Measurements from ENCODE around the gene FBN2.
A peak's percentile ranks its signal among the peaks of the same experiment; 100 is the strongest.

The FBN2 gene

DNA sequence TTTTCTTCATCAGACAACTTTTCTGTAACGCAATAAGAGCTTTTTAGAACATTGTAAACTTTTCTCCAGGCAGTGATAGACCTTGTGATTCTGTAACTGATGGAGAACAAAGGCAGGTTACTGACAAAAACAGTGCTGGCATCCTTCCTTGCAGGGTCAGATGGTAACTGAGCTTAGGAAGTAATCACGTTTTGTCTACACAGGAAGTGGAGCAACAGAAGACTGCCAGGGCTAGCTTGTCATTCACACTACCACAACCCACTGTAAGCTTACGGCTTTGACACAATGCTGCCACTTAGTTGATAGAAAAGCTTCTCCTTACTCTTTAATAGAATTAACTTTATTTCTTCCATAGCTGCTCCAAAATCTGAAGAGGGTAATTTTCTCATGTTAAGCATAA lies 46.8 kb downstream of the FBN2 start:
- H3K27ac ChIP-seq: no peak overlapping the region
- H3K27me3 ChIP-seq: no peaks in the 10 kb centered on the region
- peaks cover 0 to 15% (median 6%) of the 10 kb centered on the region in 11 experiments; a peak in 10 of 22 replicates for H3K9me3 ChIP-seq (replicated peaks in 1 of 11)
- H3K36me3 ChIP-seq: no peaks in the 10 kb centered on the region
- TF ChIP-seq Cebpa-rat (IDR thresholded peaks at IDR 0.05): no peak
- H3K9ac ChIP-seq: no peak overlapping the region
- no peak overlapping the region for H3K4me3 ChIP-seq
- 0 out of 20 replicates have a peak, but pooled peaks cover 0 to 6% (median 0%) of the 10 kb centered on the region in 10 experiments for H3K4me1 ChIP-seq
- H4K20me1 ChIP-seq: no peaks in the 10 kb centered on the region
- peak overlapping the region in 1 of 11 experiments; percentile 15; a peak in 1 of 22 replicates for H3K4me2 ChIP-seq

DNA sequence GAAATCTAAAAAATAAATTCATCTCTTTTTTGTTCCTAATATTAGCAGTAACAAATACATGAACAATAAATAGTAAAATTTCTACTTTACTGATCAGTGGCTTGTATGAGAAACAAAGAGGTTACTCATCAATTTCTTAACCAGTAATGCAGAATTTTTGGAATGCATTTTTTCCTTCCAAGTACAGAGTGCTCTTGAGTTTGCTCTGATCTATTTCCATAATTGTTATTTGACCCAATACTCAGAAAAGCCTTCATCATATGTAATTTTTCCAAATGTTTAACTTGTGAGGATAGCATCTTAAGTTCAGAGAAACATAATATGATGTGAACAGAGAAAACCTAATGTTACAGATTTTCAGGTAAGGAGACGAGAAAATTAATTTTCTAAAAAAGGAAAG lies 47.3 kb downstream of the FBN2 start:
- H3K9ac ChIP-seq: no peak overlapping the region
- H3K36me3 ChIP-seq: no peaks in the 10 kb centered on the region
- no peaks in the 10 kb centered on the region for H4K20me1 ChIP-seq
- H3K4me2 ChIP-seq: no peak overlapping the region
- 0 out of 20 replicates have a peak, but pooled peaks cover 0 to 6% (median 0%) of the 10 kb centered on the region in 10 experiments for H3K4me1 ChIP-seq
- H3K9me3 ChIP-seq (replicated peaks in 1 of 11): peaks cover 0 to 15% (median 6%) of the 10 kb centered on the region in 11 experiments; a peak in 10 of 22 replicates
- no peak overlapping the region for H3K27ac ChIP-seq
- H3K4me3 ChIP-seq: no peak overlapping the region
- no peak for TF ChIP-seq Cebpa-rat (IDR thresholded peaks at IDR 0.05)
- no peaks in the 10 kb centered on the region for H3K27me3 ChIP-seq

DNA sequence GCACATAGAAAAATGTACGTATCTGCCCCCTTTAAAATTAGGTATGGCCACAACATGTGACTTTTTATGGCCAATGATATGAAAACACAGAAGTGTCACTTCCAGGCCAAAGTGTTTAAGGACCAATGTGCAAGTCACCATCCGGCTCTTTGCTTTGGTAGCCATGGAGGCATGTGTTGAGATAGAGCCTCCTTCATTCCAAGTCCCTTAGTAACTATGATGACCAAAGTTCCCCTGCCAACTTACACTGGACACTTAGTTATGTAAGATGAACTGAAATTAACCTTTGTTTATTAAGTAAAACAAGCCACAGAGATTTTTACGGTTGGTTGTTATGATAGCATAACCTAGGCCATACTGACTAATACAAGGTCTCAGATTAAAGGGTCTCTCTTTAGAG lies 51.0 kb downstream of the FBN2 start:
- Histone ChIP-seq H4K20me1 (no peaks in the 10 kb centered on the region), H3K27me3 (no peaks in the 10 kb centered on the region), H3K27ac (no peak overlapping the region), H3K4me2 (no peak overlapping the region), H3K4me3 (no peak overlapping the region), H3K4me1 (0 out of 20 replicates have a peak, but pooled peaks cover 0 to 6% (median 0%) of the 10 kb centered on the region in 10 experiments), H3K9ac (no peak overlapping the region), H3K9me3 (replicated peaks in 1 of 11) (no peaks in the 10 kb centered on the region), H3K36me3 (no peaks in the 10 kb centered on the region)
- TF ChIP-seq Cebpa-rat (IDR thresholded peaks at IDR 0.05): no peak

DNA sequence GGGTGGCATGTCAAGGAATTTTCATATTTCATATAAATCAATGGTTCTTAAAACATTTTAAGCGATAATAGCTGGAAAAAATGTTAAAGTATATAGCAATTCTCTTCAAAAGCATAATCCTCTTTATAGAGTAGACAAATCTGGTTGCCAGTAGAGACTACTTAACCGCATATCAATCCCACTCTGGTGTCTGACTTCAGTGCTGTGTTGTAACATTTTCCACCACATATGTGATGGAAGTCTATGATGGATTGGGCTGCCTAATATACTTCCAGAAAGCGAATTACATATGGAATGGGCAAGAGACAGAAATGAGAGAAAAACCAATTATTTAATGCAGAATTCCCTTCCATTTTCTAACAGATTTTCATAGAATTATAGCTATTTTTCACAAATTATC lies 54.3 kb downstream of the FBN2 start:
- Histone ChIP-seq H3K27ac (no peak overlapping the region), H3K4me3 (no peak overlapping the region), H3K4me2 (no peak overlapping the region), H4K20me1 (no peaks in the 10 kb centered on the region), H3K27me3 (no peaks in the 10 kb centered on the region), H3K9me3 (replicated peaks in 1 of 11) (no peaks in the 10 kb centered on the region), H3K36me3 (no peaks in the 10 kb centered on the region), H3K9ac (no peak overlapping the region), H3K4me1 (peaks cover 0 to 1% (median 0%) of the 10 kb centered on the region in 10 experiments; a peak in 1 of 20 replicates)
- TF ChIP-seq Cebpa-rat (IDR thresholded peaks at IDR 0.05): no peak

DNA sequence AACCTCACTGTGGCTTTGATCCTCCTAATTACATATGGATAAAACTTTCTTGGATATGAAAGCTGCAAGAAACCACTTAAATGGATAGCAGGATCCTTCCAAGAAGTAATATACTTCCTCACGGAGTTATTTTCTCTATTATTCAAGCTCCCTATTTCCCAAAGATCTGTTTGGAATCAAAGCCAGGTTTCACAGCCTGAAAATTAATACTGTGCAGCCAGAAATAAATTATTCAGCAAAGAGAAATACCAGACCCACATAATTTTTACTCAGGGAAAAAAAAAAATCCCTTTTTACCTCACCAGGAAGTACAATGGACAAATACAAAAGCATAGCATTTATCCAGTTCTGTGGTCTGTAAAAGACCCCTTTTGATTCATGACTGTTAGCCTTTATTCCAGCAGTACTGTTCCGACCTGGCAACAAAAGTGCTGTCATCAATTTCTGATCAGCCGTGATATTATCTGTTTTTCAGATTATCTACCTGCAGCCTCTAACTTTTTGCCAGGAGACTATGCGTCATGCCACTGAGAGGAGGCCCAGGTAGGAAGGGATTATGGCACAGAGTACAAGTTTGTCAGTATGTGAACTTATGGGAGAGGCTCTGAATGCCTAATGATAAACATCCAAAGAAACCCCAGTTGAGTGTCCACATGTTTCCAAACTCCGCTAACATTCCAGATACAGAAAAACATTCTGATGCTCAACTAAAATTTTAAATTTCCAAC lies 57.0 kb downstream of the FBN2 start:
- Histone ChIP-seq H3K9ac (no peak overlapping the region), H3K4me3 (no peak overlapping the region), H3K4me1 (peaks cover 0 to 23% (median 15%) of the 10 kb centered on the region in 10 experiments; a peak in 12 of 20 replicates), H3K4me2 (no peak overlapping the region), H3K9me3 (replicated peaks in 1 of 11) (no peaks in the 10 kb centered on the region), H3K36me3 (no peaks in the 10 kb centered on the region), H3K27me3 (no peaks in the 10 kb centered on the region), H4K20me1 (no peaks in the 10 kb centered on the region), H3K27ac (no peak overlapping the region)
- TF ChIP-seq Cebpa-rat (IDR thresholded peaks at IDR 0.05): no peak

DNA sequence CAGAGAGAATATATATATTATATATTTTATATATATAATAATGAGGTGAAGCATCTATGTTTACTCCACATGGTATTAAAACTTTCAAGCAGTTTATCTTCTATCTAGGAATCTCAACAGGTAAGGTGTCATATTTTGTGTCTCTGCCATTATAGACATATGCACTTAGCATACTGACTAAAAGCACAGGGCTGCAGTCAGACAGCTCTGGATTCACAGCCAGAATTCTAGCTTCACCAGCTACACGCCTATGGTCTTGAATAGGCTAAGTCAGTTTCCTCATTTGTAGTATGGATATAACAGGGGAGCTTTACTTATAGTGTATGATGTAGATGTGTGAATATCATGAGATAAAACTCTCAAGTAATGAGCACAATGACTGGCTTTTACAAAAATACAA lies 57.9 kb downstream of the FBN2 start:
- Histone ChIP-seq H3K27me3 (no peaks in the 10 kb centered on the region), H3K4me2 (no peak overlapping the region), H3K9me3 (replicated peaks in 1 of 11) (no peaks in the 10 kb centered on the region), H3K27ac (no peak overlapping the region), H3K4me1 (peaks cover 0 to 23% (median 15%) of the 10 kb centered on the region in 10 experiments; a peak in 12 of 20 replicates), H4K20me1 (no peaks in the 10 kb centered on the region), H3K4me3 (no peak overlapping the region), H3K36me3 (no peaks in the 10 kb centered on the region), H3K9ac (no peak overlapping the region)
- no peak for TF ChIP-seq Cebpa-rat (IDR thresholded peaks at IDR 0.05)

DNA sequence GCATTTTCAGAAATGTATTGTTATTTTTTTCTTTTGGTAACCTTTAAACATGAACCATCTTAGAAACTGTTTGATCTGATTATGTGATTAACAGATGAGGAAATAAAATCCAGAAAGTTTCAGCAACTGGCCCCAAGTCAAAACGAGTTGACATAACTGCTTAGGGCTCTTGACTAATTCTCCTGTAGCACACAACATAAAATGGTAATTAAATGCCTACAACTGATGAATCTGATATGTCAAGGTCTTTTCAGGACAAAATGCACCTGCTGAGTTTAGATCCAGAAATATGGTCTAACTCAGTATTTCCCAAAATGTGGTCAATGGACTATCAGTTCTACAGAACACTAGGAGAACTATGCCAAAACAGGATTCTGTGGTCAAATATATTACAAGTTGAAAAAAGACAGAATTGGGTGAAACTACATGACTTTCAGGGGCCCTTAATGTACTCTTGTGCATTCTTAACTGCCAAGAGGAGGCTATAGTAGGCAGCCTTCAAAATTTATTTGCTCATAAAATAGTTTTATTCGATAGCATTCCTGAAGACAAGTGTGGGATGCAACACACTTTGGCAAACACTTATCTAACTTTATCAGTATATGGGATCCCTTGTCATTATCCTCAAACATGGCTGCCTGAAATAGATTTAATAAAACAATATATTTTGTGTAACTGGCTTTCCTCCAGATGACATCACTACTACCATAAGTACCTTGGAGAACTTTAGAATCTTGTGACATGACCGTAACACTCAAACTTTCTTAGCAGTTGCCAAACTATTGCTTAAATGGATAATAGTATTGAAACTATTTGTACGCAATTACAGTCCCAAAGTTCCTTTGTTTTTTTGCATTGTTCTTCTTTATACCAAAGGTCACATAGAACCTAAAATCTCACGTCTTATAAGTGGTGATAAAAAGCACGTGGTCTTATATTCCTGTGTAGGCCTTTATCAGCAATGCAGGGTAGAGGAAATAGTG lies 59.4 kb downstream of the FBN2 start:
- Histone ChIP-seq H3K4me3 (no peak overlapping the region), H3K4me1 (peaks cover 0 to 23% (median 15%) of the 10 kb centered on the region in 10 experiments; a peak in 12 of 20 replicates), H3K9ac (no peak overlapping the region), H3K36me3 (no peaks in the 10 kb centered on the region), H3K9me3 (replicated peaks in 1 of 11) (no peaks in the 10 kb centered on the region), H3K27ac (no peak overlapping the region), H3K27me3 (no peaks in the 10 kb centered on the region), H3K4me2 (peak overlapping the region in 7 of 11 experiments; percentile 18 to 74 (median 50); a peak in 12 of 22 replicates), H4K20me1 (no peaks in the 10 kb centered on the region)
- no peak for TF ChIP-seq Cebpa-rat (IDR thresholded peaks at IDR 0.05)

DNA sequence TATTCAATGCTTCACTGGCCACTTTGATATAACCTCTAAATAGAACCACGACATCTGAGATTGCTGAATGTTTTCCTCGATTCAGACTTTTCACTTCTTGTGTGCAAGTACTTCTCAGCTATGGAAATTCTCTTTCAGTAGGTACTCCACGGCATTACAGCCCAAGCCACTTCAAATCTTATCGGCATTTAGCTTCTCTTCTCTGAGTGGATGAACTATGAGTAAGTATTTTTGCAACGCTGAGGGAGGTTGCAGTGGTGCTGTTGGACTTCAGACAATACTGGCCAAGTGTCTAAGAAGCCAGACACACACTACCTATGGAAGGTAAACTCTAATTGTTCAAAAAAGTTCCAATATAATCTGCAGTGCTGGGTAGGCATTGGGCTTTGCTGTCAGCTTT lies 60.1 kb downstream of the FBN2 start:
- no peak for TF ChIP-seq Cebpa-rat (IDR thresholded peaks at IDR 0.05)
- Histone ChIP-seq H3K36me3 (no peaks in the 10 kb centered on the region), H3K27me3 (no peaks in the 10 kb centered on the region), H4K20me1 (no peaks in the 10 kb centered on the region), H3K27ac (no peak overlapping the region), H3K9ac (no peak overlapping the region), H3K4me2 (peak overlapping the region in 8 of 11 experiments; percentile 18 to 74 (median 50); a peak in 14 of 22 replicates), H3K9me3 (replicated peaks in 1 of 11) (no peaks in the 10 kb centered on the region), H3K4me1 (peaks cover 0 to 23% (median 15%) of the 10 kb centered on the region in 10 experiments; a peak in 12 of 20 replicates), H3K4me3 (no peak overlapping the region)

DNA sequence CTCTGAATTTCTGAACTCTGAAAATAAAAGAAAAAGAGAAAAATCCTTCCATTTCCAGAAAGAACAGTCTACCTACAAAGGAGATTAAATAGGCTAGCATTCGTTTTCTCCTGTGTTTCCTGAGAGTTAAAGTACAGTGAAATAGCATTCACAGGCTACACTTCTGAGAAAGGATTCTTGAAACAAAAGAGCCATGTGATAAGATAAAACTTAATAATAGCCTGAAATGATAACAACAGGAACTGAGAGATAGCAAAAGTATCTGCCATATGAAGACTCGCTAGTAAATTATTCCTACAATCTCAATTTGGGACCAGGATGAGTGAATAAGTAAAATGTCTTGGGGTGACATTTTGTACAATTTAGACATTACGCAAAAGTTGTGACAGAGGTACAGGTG lies 62.4 kb downstream of the FBN2 start:
- TF ChIP-seq Cebpa-rat (IDR thresholded peaks at IDR 0.05): no peak
- no peak overlapping the region for H3K4me2 ChIP-seq
- no peak overlapping the region for H3K9ac ChIP-seq
- no peaks in the 10 kb centered on the region for H3K27me3 ChIP-seq
- H3K4me1 ChIP-seq: peaks cover 0 to 23% (median 15%) of the 10 kb centered on the region in 10 experiments; a peak in 12 of 20 replicates
- H3K9me3 ChIP-seq (replicated peaks in 1 of 11): no peaks in the 10 kb centered on the region
- no peak overlapping the region for H3K4me3 ChIP-seq
- no peaks in the 10 kb centered on the region for H4K20me1 ChIP-seq
- H3K36me3 ChIP-seq: no peaks in the 10 kb centered on the region
- no peak overlapping the region for H3K27ac ChIP-seq

Data from BLaER1 treated with 17β-estradiol and CSF1 and Interleukin-3, amounts not matched to agents 10 nM and 100 nM (cell line).